K562 (cell line): ENCODE measurements around the gene GTF2A1. TPM values are rescaled to one million over a fixed set of nuclear protein-coding genes. Genes with fewer than 3 reads are reported as not detected.

ENCODE experiments used
- ARNT ChIP-seq, 2 experiments: fragments of 450-650 bp; IDR thresholded peaks; 2 replicates each; pipeline ENCODE4 v1.6.1; 2016; ENCODE audit warnings: mild to moderate bottlenecking in 1 of 2
- ATF1 ChIP-seq, 2 experiments: fragments of 450-650 bp in 1 of 2; IDR thresholded peaks; 2 replicates each; pipeline ENCODE4 v1.6.1; 2016; ENCODE audit warnings: missing compliant biosample characterization in 1 of 2, missing genetic modification characterization in 1 of 2
- BRF1 ChIP-seq: IDR thresholded peaks from 3 replicates; pipeline ENCODE4 v1.6.1; 2011; ENCODE audit warnings: borderline replicate concordance, mild to moderate bottlenecking; ENCODE audit not compliant: insufficient read length; ENCODE audit errors: extremely low read depth
- CHD1 ChIP-seq: fragments of 200-600 bp; sonication (generic); IDR thresholded peaks from one replicate; pipeline ENCODE4 v1.6.1; 2012; ENCODE audit warnings: mild to moderate bottlenecking, moderate library complexity, low read length, inconsistent platforms
- E2F8 ChIP-seq: fragments of 450-650 bp; IDR thresholded peaks from 2 replicates; pipeline ENCODE4 v1.7.1; 2018; ENCODE audit warnings: mild to moderate bottlenecking, low read depth; ENCODE audit not compliant: partially characterized antibody
- EGR1 ChIP-seq: fragments of 450-650 bp; conservative IDR thresholded peaks from 2 replicates; pipeline ENCODE4 v1.6.1; 2017; ENCODE audit warnings: mild to moderate bottlenecking
- ETV1 ChIP-seq: fragments of 450-650 bp; conservative IDR thresholded peaks from 2 replicates; pipeline ENCODE4 v1.6.1; 2016; ENCODE audit warnings: missing genetic modification characterization, control low read depth, low read depth, missing compliant biosample characterization
- FOXJ3 ChIP-seq: sonication (generic); formaldehyde crosslinking; IDR thresholded peaks from 2 replicates; pipeline ENCODE4 v1.4.0; 2020; ENCODE audit warnings: mild to moderate bottlenecking, missing genetic modification reagents
- JUNB ChIP-seq: fragments of 450-650 bp; formaldehyde crosslinking; conservative IDR thresholded peaks from 2 replicates; pipeline ENCODE4 v1.4.0; 2020; ENCODE audit warnings: mild to moderate bottlenecking
- KDM4B ChIP-seq, 2 experiments: fragments of 450-650 bp in 1 of 2; sonication (generic) in 1 of 2; IDR thresholded peaks; 2 replicates each; pipeline ENCODE4 v1.6.1; 2016 to 2017; ENCODE audit warnings: borderline replicate concordance in 2 of 2, antibody characterized with exemption in 1 of 2, low read depth in 1 of 2, mild to moderate bottlenecking in 1 of 2
- NFIC ChIP-seq: fragments of 450-650 bp; IDR thresholded peaks from 2 replicates; pipeline ENCODE4 v1.6.1; 2017; ENCODE audit warnings: mild to moderate bottlenecking, inconsistent platforms
- SMAD1 ChIP-seq: fragments of 150-350 bp; IDR thresholded peaks from 2 replicates; pipeline ENCODE4 v1.6.1; 2014; ENCODE audit warnings: low read length, low read depth; ENCODE audit not compliant: partially characterized antibody
- ZBTB11 ChIP-seq, 3 experiments: fragments of 200-800 bp in 1 of 3; fragments of 250-450 bp in 1 of 3; fragments of 450-650 bp in 1 of 3; sonication (Bioruptor Pico) in 1 of 3; sonication (Bioruptor generic) in 1 of 3; formaldehyde crosslinking in 1 of 3; IDR thresholded peaks; 2 replicates each; pipeline versions ENCODE4 v1.6.1 to v1.8.0; 2016 to 2022; ENCODE audit warnings: mild to moderate bottlenecking in 2 of 3, missing genetic modification characterization in 2 of 3, missing compliant biosample characterization in 1 of 3, moderate library complexity in 1 of 3
- polyA plus RNA-seq, 8 experiments: library from polyadenylated mRNA; depleted of rRNA in 4 of 8; stranded (reverse) in 5 of 8; unstranded in 3 of 8; fragments of >200 nt; fragmentation: Nextera tagmentation in 2 of 8; fragmentation: Illumina TruSeq in 1 of 8; extraction: Ambion mirVana in 2 of 8; extraction: Trizol in 1 of 8; gene quantifications; 2 replicates each; pipeline versions ENCODE4 v1.2.1 to v1.2.3, GENCODE V29; 2011 to 2014; ENCODE audit warnings: inconsistent platforms in 1 of 8, missing spikeins in 1 of 8
- total RNA-seq, 7 experiments: library from RNA; depleted of rRNA in 6 of 7; stranded (reverse); fragments of >200 nt in 6 of 7; fragmentation: Illumina TruSeq in 2 of 7; extraction: Trizol in 2 of 7; gene quantifications; 2 replicates each; pipeline versions ENCODE4 v1.2.1 to v1.2.3, GENCODE V29; 2011 to 2021; ENCODE audit warnings: low replicate concordance in 1 of 7
- TF ChIP-seq, protein P1 (sequence below): fragments of 450-650 bp; IDR thresholded peaks from 2 replicates; pipeline ENCODE4 v1.6.1; 2016
- TF ChIP-seq, protein P2 (sequence below): sonication (generic); formaldehyde crosslinking; IDR thresholded peaks from 2 replicates; pipeline ENCODE4 v1.8.0; 2023; ENCODE audit warnings: mild to moderate bottlenecking, missing genetic modification reagents

The GTF2A1 gene
- total and polyA plus RNA-seq, 9 of the 15 experiments (the other 6 are each of a cell fraction or from before 2014, with no cell fraction given), result 3.4 to 22.8 (median 14.7) TPM

GRCh38 chr14:81220830-81221578 is at the start of gene GTF2A1 (continued):
- TF ChIP-seq ZBTB11 (CRISPR knock-in tag; IDR thresholded peaks at IDR 0.05), result peak in 1 of 3 experiments; percentile 55; a peak in 1 of 6 replicates
- TF ChIP-seq, protein P1, sequence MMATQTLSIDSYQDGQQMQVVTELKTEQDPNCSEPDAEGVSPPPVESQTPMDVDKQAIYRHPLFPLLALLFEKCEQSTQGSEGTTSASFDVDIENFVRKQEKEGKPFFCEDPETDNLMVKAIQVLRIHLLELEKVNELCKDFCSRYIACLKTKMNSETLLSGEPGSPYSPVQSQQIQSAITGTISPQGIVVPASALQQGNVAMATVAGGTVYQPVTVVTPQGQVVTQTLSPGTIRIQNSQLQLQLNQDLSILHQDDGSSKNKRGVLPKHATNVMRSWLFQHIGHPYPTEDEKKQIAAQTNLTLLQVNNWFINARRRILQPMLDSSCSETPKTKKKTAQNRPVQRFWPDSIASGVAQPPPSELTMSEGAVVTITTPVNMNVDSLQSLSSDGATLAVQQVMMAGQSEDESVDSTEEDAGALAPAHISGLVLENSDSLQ, result 0 out of 2 replicates have a peak, but pooled peaks have one; percentile 31
- peak; percentile 99 for TF ChIP-seq E2F8
- TF ChIP-seq, protein P2, sequence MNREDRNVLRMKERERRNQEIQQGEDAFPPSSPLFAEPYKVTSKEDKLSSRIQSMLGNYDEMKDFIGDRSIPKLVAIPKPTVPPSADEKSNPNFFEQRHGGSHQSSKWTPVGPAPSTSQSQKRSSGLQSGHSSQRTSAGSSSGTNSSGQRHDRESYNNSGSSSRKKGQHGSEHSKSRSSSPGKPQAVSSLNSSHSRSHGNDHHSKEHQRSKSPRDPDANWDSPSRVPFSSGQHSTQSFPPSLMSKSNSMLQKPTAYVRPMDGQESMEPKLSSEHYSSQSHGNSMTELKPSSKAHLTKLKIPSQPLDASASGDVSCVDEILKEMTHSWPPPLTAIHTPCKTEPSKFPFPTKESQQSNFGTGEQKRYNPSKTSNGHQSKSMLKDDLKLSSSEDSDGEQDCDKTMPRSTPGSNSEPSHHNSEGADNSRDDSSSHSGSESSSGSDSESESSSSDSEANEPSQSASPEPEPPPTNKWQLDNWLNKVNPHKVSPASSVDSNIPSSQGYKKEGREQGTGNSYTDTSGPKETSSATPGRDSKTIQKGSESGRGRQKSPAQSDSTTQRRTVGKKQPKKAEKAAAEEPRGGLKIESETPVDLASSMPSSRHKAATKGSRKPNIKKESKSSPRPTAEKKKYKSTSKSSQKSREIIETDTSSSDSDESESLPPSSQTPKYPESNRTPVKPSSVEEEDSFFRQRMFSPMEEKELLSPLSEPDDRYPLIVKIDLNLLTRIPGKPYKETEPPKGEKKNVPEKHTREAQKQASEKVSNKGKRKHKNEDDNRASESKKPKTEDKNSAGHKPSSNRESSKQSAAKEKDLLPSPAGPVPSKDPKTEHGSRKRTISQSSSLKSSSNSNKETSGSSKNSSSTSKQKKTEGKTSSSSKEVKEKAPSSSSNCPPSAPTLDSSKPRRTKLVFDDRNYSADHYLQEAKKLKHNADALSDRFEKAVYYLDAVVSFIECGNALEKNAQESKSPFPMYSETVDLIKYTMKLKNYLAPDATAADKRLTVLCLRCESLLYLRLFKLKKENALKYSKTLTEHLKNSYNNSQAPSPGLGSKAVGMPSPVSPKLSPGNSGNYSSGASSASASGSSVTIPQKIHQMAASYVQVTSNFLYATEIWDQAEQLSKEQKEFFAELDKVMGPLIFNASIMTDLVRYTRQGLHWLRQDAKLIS (CRISPR knock-in tag), result peak; percentile 89; the same call in 1 of the 2 replicates
- 0 out of 4 replicates have a peak, but pooled peaks have one; percentile 25 to 28 for TF ChIP-seq ARNT (IDR thresholded peaks at IDR 0.05)
- peak; percentile 99 for TF ChIP-seq ETV1
- TF ChIP-seq NFIC, result peak; percentile 29; the same call in 1 of the 2 replicates
- no peak for TF ChIP-seq KDM4B (IDR thresholded peaks at IDR 0.05; ENCODE audit: borderline replicate concordance in 2 of 2, low read depth in 1 of 2)
- no peak for TF ChIP-seq ATF1 (CRISPR knock-in tag; IDR thresholded peaks at IDR 0.05)
- peak; percentile 89 for TF ChIP-seq ATF1 (tag; IDR thresholded peaks at IDR 0.05)
- peak; percentile 78 for TF ChIP-seq SMAD1
- no peak for TF ChIP-seq JUNB (CRISPR knock-in tag)
- no peak; the same call in 1 of the 2 replicates for TF ChIP-seq EGR1
- TF ChIP-seq CHD1, result no peak
- TF ChIP-seq FOXJ3 (CRISPR knock-in tag), result no peak
- TF ChIP-seq BRF1, result no peak
